ENCODE data around the gene GJB4. TPM values are rescaled to one million over a fixed set of nuclear protein-coding genes. Genes with fewer than 3 reads are reported as not detected.

Gene GJB4
- total and polyA plus RNA-seq, 4 donors, result 0.06 to 0.29 (median 0.12) TPM; not detected in 1

DNA sequence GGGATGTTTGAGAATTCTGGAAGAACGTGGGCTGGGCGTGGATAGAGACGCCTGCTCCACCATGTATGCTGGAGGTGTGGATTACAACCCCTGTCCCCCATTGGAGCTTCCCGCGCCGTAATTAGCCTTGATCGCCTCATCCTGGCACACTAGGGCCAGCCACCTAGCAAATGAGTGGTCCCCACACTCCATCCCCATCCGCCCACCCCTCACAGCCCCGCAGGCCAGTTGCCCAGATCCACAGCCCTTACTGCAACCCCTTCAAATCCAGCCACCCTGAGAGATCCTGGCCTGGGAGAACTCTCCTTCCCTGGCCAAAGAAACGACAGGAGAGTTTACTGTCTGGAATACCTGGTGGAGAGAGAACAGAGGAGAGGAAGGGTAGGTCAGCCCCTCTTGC lies 32.9 kb downstream of the GJB4 start:
- 56 to 59% methylated on average over 10 of the region's 10 CpGs for WGBS, 2 donors
- H3K4me3 ChIP-seq, result no peak overlapping the region
- peaks cover 0 to 2% (median 0%) of the 10 kb centered on the region in 4 donors for H3K36me3 ChIP-seq (ENCODE audit: control insufficient read depth in 4 of 4, insufficient read depth in 4 of 4, low read length in 4 of 4)
- TF ChIP-seq, protein P1, sequence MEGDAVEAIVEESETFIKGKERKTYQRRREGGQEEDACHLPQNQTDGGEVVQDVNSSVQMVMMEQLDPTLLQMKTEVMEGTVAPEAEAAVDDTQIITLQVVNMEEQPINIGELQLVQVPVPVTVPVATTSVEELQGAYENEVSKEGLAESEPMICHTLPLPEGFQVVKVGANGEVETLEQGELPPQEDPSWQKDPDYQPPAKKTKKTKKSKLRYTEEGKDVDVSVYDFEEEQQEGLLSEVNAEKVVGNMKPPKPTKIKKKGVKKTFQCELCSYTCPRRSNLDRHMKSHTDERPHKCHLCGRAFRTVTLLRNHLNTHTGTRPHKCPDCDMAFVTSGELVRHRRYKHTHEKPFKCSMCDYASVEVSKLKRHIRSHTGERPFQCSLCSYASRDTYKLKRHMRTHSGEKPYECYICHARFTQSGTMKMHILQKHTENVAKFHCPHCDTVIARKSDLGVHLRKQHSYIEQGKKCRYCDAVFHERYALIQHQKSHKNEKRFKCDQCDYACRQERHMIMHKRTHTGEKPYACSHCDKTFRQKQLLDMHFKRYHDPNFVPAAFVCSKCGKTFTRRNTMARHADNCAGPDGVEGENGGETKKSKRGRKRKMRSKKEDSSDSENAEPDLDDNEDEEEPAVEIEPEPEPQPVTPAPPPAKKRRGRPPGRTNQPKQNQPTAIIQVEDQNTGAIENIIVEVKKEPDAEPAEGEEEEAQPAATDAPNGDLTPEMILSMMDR (IDR thresholded peaks at IDR 0.05; ENCODE audit: control extremely low read depth, extremely low read depth), result no peak
- H3K4me1 ChIP-seq (ENCODE audit: control insufficient read depth in 5 of 5, insufficient read depth in 5 of 5, low read length in 5 of 5), result peaks cover 0 to 9% (median 0%) of the 10 kb centered on the region in 5 donors
- H3K9me3 ChIP-seq (ENCODE audit: control insufficient read depth in 4 of 4, insufficient read depth in 3 of 4, low read length in 3 of 4), result no peaks in the 10 kb centered on the region
- ATAC-seq (ENCODE audit: insufficient read depth, low FRiP score) (no peak), DNase-seq (no peak)
- peaks cover 0 to 14% (median 0%) of the 10 kb centered on the region in 3 donors for H3K27me3 ChIP-seq (ENCODE audit: control insufficient read depth in 3 of 3, insufficient read depth in 3 of 3, low read length in 2 of 3)
- H3K27ac ChIP-seq (ENCODE audit: low read depth in 1 of 2, low read length in 1 of 2), result peak overlapping the region in 1 of 2 donors; percentile 34
- H3K9ac ChIP-seq (ENCODE audit: insufficient read depth in 1 of 2, low read length in 2 of 2), result no peak overlapping the region

DNA sequence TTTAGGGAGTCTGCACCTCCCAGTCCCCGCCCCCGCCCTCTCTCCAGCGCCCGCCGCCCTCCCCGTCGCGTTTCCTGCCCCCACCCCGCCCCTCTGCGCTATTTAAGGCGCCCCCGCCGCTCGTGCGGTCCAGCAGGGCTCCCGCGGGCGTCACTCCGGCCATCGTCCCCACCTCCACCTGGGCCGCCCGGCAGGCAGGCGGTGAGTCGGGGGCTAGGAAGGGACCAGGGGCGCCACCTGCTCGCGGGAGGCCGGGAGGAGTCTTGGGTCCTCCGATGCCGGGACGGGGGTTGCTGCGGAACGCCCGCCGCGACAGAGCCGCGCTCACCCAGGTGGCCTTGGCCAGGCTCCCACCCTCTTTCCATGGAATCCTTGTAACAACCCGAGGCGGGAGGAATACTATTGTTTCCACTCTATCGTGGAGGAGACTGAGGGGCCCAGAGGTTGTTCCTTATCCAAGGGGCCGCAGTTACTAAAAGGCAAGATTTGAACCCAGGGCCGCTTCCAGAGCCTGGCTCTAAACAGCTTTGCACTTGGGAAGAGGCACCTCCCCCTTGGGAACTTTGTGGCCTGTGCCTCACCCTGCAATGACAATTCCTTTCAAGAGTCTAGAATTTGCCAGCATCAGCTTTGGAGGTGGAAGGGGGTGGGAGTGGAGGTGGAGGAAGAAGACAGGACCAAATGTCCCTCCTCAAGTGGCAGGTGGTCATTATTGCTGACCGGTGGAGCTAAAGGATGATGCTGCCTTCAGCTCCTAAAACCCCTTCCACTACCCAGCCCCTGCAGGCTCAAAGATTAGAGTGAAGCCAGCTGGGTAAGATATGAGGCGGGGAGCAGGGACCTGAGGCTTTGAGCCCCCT lies 33.6 kb downstream of the GJB4 start, which contains the start of gene GJA4:
TSS of gene GJA4 (plus strand) at position 132 of the 860 bp plus-strand sequence. CDS start 1,215 bp downstream, outside the sequence.
- H3K27me3 ChIP-seq (ENCODE audit: control insufficient read depth in 3 of 3, insufficient read depth in 3 of 3, low read length in 2 of 3), result peaks cover 0 to 14% (median 0%) of the 10 kb centered on the region in 3 donors
- ATAC-seq (ENCODE audit: insufficient read depth, low FRiP score) (no peak), DNase-seq (no peak)
- H3K4me1 ChIP-seq (ENCODE audit: control insufficient read depth in 5 of 5, insufficient read depth in 5 of 5, low read length in 5 of 5), result peaks cover 0 to 6% (median 0%) of the 10 kb centered on the region in 5 donors
- TF ChIP-seq, protein P1 (IDR thresholded peaks at IDR 0.05; ENCODE audit: control extremely low read depth, extremely low read depth), result no peak
- H3K9ac ChIP-seq (ENCODE audit: insufficient read depth in 1 of 2, low read length in 2 of 2), result no peak within 1 kb of the TSS
- peaks cover 0 to 2% (median 0%) of the 10 kb centered on the region in 4 donors for H3K36me3 ChIP-seq (ENCODE audit: control insufficient read depth in 4 of 4, insufficient read depth in 4 of 4, low read length in 4 of 4)
- peak within 1 kb of the TSS; percentile 27 to 63 for H3K27ac ChIP-seq (ENCODE audit: low read depth in 1 of 2, low read length in 1 of 2)
- peak within 1 kb of the TSS; percentile 25 for H3K4me3 ChIP-seq
- 9 to 13% methylated on average over 32 to 45 of the region's 45 CpGs for WGBS, 2 donors
- H3K9me3 ChIP-seq (ENCODE audit: control insufficient read depth in 4 of 4, insufficient read depth in 3 of 4, low read length in 3 of 4), result no peaks in the 10 kb centered on the region

DNA sequence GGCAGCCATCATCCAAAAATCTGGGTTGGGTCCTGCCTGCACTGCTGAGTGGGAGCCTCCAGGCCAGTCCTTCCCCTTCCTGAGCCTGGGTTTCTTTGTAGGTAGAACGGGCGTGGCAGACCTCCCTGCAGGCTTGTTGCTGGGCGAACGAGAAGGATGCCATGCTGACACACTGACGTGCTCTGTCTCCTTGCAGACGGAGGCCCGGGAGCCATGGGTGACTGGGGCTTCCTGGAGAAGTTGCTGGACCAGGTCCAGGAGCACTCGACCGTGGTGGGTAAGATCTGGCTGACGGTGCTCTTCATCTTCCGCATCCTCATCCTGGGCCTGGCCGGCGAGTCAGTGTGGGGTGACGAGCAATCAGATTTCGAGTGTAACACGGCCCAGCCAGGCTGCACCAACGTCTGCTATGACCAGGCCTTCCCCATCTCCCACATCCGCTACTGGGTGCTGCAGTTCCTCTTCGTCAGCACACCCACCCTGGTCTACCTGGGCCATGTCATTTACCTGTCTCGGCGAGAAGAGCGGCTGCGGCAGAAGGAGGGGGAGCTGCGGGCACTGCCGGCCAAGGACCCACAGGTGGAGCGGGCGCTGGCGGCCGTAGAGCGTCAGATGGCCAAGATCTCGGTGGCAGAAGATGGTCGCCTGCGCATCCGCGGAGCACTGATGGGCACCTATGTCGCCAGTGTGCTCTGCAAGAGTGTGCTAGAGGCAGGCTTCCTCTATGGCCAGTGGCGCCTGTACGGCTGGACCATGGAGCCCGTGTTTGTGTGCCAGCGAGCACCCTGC lies 34.7 kb downstream of the GJB4 start:
- Histone ChIP-seq H3K27ac (ENCODE audit: low read depth in 1 of 2, low read length in 1 of 2) (peak overlapping the region; percentile 8 to 13), H3K9ac (ENCODE audit: insufficient read depth in 1 of 2, low read length in 2 of 2) (no peak overlapping the region), H3K9me3 (ENCODE audit: control insufficient read depth in 4 of 4, insufficient read depth in 3 of 4, low read length in 3 of 4) (no peaks in the 10 kb centered on the region), H3K36me3 (ENCODE audit: control insufficient read depth in 4 of 4, insufficient read depth in 4 of 4, low read length in 4 of 4) (peaks cover 0 to 2% (median 0%) of the 10 kb centered on the region in 4 donors), H3K27me3 (ENCODE audit: control insufficient read depth in 3 of 3, insufficient read depth in 3 of 3, low read length in 2 of 3) (peaks cover 0 to 14% (median 0%) of the 10 kb centered on the region in 3 donors), H3K4me1 (ENCODE audit: control insufficient read depth in 5 of 5, insufficient read depth in 5 of 5, low read length in 5 of 5) (peaks cover 0 to 7% (median 0%) of the 10 kb centered on the region in 5 donors), H3K4me3 (peak overlapping the region; percentile 25)
- no peak for ATAC-seq (ENCODE audit: insufficient read depth, low FRiP score)
- TF ChIP-seq, protein P1 (IDR thresholded peaks at IDR 0.05; ENCODE audit: control extremely low read depth, extremely low read depth), result no peak
- no peak for DNase-seq
- 79 to 80% methylated on average over 40 of the region's 40 CpGs for WGBS, 2 donors
